Mesenteric fat pad (tissue), 1 donor: Measurements from ENCODE around the gene NME7. TPM values are rescaled to one million over a fixed set of nuclear protein-coding genes. Genes with fewer than 3 reads are reported as not detected.
A peak's percentile ranks its signal among the peaks of the same experiment; 100 is the strongest.

Experiments used
- DNase-seq: peaks from one replicate; pipeline ENCODE4 v3.0.0-alpha.2; 2020; ENCODE audit warnings: low spot score
- total RNA-seq: library from RNA; stranded (reverse); fragmentation: NEBNext Ultra II Directional; extraction: Animal tissue kit (Norgen Biotek cat#: 25700); gene quantifications from one replicate; pipeline ENCODE4 v1.2.1, GENCODE V29; 2021
- donor health status: DM: yes; HTN: yes; CAD: no.

Gene NME7
- total RNA-seq, 1 donor from 2014 or later = 10.8 TPM

- DNase-seq = no peak
These were observed 258.6 kb downstream of the NME7 start for GRCh38 chr1:169108863-169109560.

DNA sequence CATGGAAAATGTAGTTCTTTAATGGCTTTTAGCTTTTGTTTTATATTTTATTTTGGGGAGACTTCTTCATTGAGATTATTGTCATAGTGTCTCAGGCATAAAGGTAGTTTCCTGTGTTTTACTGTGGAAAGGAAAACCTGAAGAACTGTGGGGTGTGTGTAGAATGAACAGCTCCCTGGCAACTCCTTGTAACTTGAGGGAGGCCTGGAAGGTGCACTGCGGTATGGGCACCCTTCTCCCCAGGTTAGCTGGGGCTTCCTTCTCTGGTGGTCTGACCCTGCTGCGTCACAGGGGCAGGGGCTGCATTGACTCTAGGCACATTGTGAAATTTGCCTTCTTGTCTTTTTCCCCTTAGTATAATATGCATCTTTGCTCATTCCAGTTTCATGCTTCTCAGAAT, 259.4 kb downstream of the NME7 start:
- DNase-seq = no peak

GRCh38 chr1:169107603-169108208, 259.9 kb downstream of the NME7 start:
- no peak for DNase-seq

DNA sequence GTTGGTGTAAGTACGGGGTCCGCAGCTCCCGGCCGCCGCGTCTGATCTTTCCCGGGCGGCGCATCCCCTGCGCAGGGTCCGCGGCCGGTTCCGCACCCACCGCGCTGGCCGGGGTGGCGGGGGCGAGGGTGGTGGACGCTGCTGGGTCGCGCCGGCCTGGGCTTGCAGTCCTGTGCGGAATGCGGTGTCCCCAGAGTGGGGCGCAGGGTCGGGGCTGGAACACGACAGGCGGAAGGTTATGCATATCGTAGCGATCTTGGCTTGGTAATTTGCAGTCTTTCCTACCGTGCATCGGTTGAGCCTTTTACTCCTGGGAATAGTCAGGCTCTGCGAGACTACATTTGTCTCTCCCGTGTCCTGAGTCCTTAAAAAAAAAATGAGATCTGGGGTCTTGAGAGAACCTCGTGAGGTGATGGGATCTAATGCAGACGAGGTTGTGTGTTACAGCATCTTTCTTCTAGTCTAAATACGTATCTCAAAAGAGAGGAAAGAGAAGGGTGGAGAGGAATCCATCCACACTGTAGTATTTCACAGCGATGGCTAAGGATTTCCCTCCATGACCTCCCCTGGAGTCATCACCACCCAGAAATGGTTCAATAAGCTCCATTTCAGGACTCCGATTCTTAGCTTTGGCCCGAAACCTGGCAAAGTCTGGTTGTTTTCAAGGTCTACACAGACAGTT, 260.5 kb downstream of the NME7 start:
- DNase-seq = no peak

- DNase-seq = peak; percentile 95
These were observed 261.3 kb downstream of the NME7 start, which contains the start of gene ATP1B1 for GRCh38 chr1:169106095-169106920. ATP1B1 (plus strand) TSS chr1:169106690; CDS start chr1:169106830, 140 bp downstream.

GRCh38 chr1:169105434-169106094, 262.0 kb downstream of the NME7 start:
- DNase-seq = peak; percentile 91

GRCh38 chr1:169105087-169105433, 262.5 kb downstream of the NME7 start:
- no peak for DNase-seq

DNA sequence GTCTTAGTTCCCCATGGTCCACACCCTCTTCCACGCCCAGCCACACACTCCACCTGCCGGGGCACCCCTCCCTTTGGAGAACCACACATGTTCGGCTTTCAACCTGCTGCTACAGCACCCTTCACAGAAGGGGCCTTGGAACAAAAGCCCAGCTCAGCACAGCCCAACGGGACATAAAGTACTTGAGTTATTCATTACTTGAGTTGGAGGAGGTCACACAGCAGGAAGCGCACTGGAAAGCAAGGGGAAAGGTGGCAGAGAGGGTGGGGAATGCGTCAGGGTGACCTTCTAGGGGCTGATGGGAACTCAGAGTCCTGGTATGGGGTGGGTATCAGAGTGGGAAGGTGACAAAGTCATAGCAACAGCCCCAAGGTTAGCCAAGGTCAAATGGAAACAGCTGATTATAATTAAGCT, 264.1 kb downstream of the NME7 start:
- no peak for DNase-seq

DNA sequence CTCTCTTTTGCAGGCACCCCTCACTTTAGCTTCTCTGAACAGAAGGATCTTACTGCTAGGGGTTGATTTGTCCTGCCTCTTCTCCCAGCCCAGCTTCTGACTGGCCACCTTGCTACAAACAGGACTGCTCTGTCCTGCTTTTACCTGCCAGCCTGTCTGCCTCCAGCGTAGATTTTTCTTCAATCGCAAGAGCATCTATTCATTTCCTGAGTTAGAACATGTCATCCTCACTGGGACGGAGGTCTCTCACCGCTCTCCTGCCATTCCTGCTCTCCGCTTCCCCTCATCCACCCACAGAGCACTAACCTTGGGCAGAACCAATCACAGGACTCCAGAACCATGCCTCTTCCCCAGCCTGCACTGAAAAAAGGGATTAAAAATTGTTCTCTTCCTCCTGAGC, 264.6 kb downstream of the NME7 start:
- no peak for DNase-seq

- DNase-seq = no peak
These were observed 265.0 kb downstream of the NME7 start for GRCh38 chr1:169102567-169102966.

- no peak for DNase-seq
These were observed 266.9 kb downstream of the NME7 start for GRCh38 chr1:169100651-169101088.

- no peak for DNase-seq
These were observed 267.4 kb downstream of the NME7 start for GRCh38 chr1:169100208-169100607.

GRCh38 chr1:169099561-169099960, 268.0 kb downstream of the NME7 start:
- no peak for DNase-seq

GRCh38 chr1:169098380-169098779, 269.2 kb downstream of the NME7 start:
- DNase-seq = no peak

DNA sequence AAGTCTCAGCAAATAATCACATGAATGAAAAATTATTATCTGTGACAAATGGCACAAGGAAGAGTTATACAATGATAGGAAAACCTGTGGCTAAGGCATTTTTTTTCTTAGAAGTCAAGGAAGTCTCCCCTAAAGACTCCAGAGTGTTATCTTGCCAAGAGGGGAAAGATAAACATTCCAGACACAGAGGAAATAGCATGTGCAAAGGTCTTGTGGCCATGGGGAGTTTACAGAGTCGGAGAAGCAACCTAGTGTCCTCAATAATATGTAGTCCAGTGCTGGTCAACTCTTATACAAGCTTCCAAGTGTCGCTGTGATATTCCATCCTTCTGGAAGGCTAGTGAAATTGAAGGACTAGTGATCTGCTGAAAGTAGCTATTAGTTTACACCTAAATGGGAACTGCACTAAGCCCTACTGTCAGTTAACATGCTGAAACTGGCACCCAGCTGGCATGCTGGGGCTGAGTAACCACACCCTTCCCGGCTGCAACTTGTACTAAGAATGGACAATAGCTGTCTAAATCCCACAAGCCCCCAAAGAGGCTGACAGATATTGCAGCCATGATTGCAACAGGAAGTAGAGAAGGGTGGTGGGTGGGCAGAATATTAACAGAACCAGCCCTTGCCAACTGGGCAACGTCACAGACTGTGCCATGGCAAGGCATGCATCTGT, 272.6 kb downstream of the NME7 start:
- DNase-seq = no peak

DNA sequence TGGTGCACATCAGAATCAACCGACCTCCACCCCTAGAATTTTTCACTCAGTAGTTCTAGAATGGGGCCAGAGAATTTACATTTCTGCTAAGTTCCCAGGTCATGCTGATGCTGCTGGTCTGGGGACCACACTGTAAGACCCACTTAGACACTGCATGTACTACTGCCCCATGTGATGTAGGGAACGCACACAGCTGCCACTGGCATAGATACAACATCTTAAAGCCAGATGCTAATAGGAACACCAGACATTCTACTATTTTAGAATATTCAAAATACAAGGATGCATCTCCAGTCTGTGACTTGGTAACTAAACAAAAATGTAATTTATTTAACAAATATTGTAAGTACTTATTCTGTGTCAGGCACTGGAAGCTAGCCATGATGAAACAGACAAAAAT, 275.2 kb downstream of the NME7 start:
- no peak for DNase-seq

GRCh38 chr1:169091480-169091941, 276.1 kb downstream of the NME7 start:
- no peak for DNase-seq

GRCh38 chr1:169090900-169091311, 276.7 kb downstream of the NME7 start:
- no peak for DNase-seq

- DNase-seq = no peak
These were observed 277.2 kb downstream of the NME7 start for GRCh38 chr1:169090308-169090899.

DNA sequence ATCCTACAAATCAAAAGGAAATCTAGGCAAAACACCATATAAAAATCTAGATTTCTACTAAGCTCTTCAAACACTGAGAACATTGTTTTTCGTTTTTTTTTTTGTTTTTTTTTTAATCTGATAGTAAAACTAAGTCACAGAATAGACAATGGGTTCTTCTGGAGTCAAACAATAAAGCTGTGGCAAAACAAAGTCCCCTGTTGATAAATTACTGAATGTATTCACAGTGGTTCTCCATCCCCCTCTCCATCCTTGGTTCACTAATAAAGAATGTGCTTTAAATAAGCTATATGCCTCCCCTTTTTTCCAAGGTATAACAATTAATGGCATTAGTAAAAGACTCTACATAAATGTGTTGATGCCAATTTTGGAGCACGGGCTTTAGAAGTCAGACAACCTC, 277.8 kb downstream of the NME7 start:
- no peak for DNase-seq
